ENCODE measurements around the gene GPR143.
"Not testable (repeated sequence)": the region's sequence is repeated elsewhere in the genome, so short reads cannot be mapped to it uniquely, and the experiment has no call there.

GPR143 gene

DNA sequence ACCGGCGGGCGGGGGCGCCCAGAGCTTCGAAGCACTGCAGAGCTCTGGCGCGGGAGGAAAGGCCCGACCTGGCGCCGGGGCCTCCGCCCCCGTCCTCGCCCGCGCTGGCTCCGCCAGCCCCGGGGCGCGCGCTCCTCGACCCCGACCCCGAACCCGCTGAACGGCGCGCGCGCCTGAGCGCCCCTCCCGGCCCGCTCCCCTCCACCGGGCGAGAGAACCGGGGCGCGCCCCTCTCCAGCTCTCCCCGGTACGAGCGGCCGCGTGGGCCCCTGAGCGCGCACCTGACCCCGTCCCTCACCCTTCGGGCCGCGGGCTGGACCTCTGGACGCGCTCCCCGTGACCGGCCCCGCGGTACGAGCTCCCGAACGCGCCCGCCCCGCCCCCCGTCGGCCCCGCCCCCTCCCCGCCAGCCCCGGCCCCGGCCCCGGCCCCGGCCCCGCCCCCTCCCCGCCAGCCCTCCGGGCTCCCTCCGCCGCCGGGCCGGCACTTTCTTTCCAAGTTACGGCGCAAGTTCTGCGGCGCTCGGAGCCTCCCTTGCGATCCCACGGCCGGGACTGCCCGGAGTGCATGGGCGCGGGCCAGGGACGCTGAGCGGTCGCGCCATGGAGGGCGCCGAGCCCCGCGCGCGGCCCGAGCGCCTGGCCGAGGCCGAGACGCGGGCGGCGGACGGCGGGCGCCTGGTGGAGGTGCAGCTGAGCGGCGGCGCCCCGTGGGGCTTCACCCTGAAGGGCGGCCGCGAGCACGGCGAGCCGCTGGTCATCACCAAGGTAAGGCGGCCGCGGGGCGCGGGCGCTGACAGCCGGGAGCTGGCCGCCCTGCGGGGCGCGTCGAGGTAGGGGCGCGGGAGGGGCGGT, 20.5 kb upstream of the GPR143 start, which contains the start of gene SHROOM2:
TSS of gene SHROOM2 (plus strand) at position 486 of the 854 bp plus-strand sequence. CDS start at position 603, 117 bp downstream.
- no peak within 1 kb of the TSS; the same call in 1 of the 2 replicates for H3K4me3 ChIP-seq (ENCODE audit: low read length)

DNA sequence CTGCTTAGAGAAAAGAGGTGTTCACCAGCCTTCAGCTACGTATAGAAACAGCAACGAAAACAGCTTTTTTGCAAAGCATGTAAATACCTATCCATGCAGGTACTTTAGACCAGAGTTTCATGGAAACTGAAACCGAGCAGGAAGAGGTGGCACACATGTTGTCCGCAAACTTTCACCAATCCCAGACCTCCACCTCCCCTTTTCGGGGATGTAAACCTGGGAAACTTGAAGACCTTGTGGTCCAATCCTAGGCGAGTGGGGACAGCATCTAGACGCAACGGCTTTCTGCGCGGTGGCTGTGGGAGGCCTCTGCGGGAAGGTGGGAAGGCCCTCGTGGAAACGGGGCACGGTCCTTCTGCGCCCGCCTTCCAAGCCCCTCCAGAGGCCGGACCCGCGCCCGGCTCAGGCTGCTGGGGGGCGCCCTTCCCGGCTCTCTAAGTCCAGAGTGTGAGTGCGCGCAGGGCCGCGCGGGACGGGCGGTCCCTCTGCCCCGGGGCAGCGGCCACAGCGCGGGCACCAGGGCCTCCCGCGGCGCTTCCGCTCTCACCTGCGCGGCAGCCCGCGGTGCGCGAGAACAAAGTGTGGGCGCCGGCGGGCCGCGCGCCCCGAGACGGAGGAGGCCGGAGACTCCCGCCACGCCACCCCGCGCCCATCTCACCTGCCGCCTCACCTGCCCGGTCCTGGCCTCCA, 19.8 kb upstream of the GPR143 start:
- H3K4me3 ChIP-seq (ENCODE audit: low read length), result no peak overlapping the region
- TF ChIP-seq ZNF274 (IDR thresholded peaks at IDR 0.05; ENCODE audit: low read depth, low read length), result no peak

More for the DNA sequence above, 20.5 kb upstream of the GPR143 start, which contains the start of gene SHROOM2:
- TF ChIP-seq ZNF274 (IDR thresholded peaks at IDR 0.05; ENCODE audit: low read depth, low read length), result no peak

DNA sequence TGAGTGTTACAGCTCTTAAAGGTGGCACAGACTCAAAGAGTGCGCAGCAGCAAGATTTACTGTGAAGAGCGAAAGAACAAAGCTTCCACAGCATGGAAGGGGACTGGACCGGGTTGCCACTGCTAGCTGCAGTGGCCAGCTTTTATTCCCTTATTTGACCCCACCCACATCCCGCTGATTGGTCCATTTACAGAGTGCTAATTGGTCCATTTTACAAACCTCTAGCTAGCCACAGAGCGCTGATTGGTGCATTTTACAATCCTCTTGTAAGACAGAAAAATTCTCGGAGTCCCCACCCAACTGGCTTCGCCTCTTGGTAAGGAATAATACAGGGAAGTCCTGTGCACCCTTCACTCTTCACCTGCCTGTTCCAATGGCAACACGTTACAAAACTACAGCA, 18.7 kb upstream of the GPR143 start:
- no peak overlapping the region for H3K4me3 ChIP-seq (ENCODE audit: low read length)
- TF ChIP-seq ZNF274 (IDR thresholded peaks at IDR 0.05; ENCODE audit: low read depth, low read length), result no peak

DNA sequence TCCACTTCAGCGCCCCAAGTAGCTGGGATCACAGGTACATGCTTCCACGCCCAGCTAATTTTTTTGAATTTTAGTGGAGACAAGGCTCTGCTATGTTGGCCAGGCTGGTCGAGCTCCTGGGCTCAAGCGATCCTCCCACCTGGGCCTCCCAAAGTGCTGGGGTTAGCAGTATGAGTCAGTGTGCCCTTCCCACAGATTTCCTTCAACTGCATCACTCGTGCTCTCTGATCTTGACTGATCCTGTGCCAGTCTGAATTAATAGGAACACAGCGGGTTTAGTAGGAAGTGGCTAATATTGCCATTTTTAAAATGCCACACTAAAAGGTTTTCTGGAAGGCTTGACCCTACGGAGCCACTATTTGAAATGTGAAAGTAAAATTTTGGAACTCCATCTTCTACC, 16.3 kb upstream of the GPR143 start:
- no peak for TF ChIP-seq ZNF274 (IDR thresholded peaks at IDR 0.05; ENCODE audit: low read depth, low read length)
- H3K4me3 ChIP-seq (ENCODE audit: low read length), result no peak overlapping the region

DNA sequence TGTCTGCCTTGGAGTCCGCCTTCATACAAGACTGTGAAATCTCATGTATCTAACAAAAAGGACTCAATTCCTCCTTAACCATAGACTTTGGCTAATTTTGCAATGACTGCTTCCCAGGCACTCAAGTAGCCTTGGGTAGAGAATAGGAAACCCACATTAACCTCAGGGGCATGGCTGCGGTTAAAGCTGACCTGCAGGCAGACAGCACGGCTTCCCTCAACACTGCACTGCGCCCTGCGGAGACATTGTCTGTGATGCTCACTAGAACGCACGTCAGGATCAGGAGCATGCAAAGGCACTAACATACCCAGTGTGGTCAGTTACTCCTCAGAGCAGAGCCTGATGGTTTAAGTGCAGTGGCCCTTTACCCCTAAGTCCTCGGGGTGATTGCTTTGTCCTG, 10.3 kb upstream of the GPR143 start:
- no peak overlapping the region for H3K4me3 ChIP-seq (ENCODE audit: low read length)
- no peak for TF ChIP-seq ZNF274 (IDR thresholded peaks at IDR 0.05; ENCODE audit: low read depth, low read length)

DNA sequence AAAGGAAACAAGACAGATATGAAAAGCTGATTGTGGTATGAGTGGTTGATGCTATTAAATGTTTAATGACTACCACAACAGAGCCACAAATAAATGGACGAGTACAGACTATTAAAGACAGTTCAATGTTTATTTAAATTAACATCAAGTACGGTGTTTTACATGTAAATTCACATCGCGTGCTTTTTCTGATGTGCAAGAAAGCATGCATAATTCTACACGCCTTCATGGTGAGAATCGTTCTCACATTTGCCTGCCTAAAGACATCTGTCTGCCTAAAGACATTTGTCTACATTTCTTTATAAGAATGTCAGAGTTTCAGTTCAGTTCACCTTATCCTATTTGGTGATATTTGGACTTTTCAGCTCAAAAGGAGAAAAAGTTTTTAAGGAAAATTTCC, 7.3 kb upstream of the GPR143 start:
- TF ChIP-seq ZNF274 (IDR thresholded peaks at IDR 0.05; ENCODE audit: low read depth, low read length), result no peak

DNA sequence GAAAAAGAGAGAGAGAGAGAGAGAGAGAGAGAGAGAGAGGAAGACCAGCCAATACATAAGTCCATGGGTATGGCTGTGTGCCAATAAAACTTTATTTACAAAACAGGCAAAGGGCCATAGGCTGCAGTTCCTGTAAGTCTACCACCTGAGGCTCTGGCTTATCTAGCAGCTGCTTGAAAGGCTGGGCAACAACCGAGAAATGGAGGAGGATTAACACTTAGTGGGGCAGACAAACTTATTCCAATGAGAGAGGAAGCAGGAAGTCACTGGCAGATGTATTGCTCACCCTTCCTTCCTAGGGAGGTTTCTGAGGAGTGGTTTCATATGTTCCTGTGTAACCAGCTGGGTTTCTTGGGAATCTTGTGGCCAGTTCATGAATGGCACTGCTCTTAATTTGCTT, 4.7 kb upstream of the GPR143 start:
- TF ChIP-seq ZNF274 (IDR thresholded peaks at IDR 0.05; ENCODE audit: low read depth, low read length), result no peak
- H3K4me3 ChIP-seq (ENCODE audit: low read length), result no peak overlapping the region

More for the DNA sequence above, 7.3 kb upstream of the GPR143 start:
- no peak overlapping the region for H3K4me3 ChIP-seq (ENCODE audit: low read length)

DNA sequence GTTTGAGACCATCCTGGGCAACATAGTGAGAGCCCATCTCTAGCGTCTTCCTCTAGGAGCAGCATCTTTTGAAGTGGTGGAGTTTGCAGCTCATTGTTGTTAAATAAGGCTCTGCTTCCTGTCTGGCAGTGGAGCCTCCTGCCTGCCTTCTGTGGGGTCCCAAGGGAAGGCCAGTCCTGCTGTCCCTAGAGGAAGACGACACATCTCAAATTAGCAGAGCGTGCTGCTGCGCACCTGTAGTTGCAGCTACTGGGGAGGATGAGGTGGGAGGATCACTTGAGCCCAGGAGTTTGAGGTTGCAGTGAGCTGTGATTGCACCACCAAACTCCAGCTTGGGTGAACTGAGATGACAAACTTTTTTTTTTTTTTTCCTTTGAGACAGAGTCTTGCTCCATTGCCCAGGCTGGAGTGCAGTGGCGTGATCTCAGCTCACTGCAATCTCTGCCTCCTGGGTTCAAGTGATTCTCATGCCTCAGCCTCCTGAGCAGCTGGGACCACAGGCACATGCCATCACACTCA, 2.7 kb upstream of the GPR143 start:
- H3K4me3 ChIP-seq (ENCODE audit: low read length), result not testable (repeated sequence)

DNA sequence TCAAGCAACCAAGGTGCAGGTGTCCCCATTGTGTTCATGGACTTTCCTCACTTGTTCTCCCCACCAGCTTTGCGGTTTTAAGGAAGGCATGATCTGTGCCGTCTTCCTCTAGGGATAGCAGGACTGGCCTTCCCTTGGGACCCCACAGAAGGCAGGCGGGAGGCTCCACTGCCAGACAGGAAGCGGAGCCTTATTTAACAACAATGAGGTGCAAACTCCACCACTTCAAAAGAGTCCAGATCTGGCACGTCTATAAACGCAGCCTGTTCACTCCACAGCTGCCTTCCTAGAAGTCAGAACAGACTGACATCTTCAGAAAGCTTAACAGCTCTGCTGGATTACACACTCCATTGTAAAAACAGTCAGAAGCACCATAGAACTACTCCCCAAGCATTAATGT, 1.7 kb upstream of the GPR143 start:
- TF ChIP-seq ZNF274 (IDR thresholded peaks at IDR 0.05; ENCODE audit: low read depth, low read length), result no peak
- H3K4me3 ChIP-seq (ENCODE audit: low read length), result no peak overlapping the region

DNA sequence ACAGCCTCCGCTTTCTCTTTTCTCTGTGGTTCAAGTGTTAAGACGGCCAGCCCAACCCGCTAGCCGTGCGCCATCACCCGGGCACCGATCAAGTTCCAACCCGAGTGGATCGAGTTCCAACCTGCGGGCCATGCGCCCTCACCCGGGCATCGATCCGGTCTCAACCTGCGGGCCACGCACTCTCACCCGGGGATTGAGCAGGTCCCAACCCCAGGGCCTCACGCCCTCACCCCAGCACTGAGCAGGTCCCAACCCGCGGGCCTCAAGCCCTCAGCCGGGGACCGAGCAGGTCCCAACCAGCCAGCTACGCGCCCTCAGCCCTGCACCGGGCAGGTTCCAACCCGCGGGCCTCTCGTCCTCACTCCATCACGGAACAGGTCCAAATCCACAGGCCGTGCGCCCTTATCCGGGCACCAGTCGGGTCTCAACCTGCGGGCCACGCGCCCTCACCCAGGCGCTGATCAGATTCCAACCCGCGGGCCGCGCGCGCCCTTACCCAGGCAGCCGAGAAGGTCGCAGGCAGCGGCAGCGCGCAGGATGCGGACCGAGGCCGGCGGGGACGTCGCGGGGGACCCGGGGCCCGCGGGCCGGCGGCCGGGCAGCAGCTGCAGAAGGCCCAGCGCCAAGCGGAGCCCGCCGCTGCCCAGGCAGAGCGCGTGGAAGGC, 443 bp downstream of the GPR143 start:
- H3K4me3 ChIP-seq (ENCODE audit: low read length), result no peak overlapping the region
- TF ChIP-seq ZNF274 (IDR thresholded peaks at IDR 0.05; ENCODE audit: low read depth, low read length), result no peak

DNA sequence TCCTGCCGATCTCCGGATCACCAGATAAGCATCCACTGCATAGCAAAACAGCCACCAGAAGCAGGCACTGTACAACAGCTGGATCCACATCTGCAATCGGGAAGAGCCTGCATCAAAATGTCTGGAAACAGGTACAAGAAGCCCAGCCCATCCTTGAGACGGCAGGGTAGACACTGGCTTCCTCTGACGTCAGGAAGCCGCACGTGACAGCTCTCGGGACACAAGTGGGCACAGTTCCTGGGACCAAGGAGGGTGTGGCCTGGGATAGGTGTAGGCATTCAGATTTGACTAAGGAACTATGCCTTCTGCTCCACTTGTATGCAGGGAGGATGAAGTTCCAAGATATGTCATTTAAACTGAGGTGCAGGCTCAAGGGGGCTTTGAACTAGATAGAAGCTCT, 6.3 kb downstream of the GPR143 start:
- TF ChIP-seq ZNF274 (IDR thresholded peaks at IDR 0.05; ENCODE audit: low read depth, low read length), result no peak
- H3K4me3 ChIP-seq (ENCODE audit: low read length), result no peak overlapping the region

DNA sequence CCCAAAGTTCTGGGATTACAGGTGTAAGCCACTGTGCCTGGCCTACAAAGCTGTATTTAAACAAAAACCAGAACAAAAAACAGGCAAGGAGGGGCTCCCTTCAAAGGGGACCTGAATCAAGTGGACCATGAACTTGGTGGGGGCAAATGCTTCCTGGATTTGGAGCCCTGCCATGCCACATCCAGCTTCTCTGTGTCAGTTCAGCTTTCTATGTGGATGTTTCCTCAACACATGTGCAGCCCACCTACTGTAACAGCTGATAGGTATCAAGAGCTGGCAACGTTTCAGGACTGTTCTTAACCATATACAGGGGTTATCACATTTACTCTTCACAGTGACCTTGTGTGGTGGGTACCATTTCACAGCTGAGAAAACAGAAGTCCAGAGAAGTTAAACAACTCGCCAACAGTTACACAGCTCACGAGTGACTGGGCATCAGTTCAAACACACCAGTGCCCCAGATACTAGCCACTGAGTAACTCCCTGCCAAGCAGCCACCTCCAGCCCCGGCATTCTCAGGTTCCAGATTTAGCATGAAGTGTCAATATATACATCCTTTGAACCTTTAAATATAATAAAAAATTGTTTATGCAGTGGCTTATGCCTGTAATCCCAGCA, 7.5 kb downstream of the GPR143 start:
- H3K4me3 ChIP-seq (ENCODE audit: low read length), result no peak overlapping the region
- TF ChIP-seq ZNF274 (IDR thresholded peaks at IDR 0.05; ENCODE audit: low read depth, low read length), result no peak

DNA sequence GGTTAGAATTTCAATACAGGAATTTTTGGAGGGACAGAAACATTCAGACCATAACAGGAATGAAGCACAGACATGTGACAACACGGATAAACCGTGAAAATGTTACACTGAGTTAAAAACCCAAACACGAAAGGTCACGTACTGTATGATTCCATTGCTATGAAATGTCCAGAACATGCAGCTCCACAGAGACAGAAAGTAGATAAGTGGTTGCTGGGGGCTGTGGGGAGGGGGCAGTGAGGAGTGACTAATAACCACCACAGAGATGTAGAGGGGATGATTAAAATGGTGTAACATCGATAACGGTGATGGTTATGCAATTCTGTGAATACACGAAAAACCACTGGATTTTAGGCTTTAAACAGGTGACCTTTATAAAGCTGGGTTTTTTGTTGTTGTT, 8.3 kb downstream of the GPR143 start:
- TF ChIP-seq ZNF274 (IDR thresholded peaks at IDR 0.05; ENCODE audit: low read depth, low read length), result no peak
- H3K4me3 ChIP-seq (ENCODE audit: low read length), result no peak overlapping the region

DNA sequence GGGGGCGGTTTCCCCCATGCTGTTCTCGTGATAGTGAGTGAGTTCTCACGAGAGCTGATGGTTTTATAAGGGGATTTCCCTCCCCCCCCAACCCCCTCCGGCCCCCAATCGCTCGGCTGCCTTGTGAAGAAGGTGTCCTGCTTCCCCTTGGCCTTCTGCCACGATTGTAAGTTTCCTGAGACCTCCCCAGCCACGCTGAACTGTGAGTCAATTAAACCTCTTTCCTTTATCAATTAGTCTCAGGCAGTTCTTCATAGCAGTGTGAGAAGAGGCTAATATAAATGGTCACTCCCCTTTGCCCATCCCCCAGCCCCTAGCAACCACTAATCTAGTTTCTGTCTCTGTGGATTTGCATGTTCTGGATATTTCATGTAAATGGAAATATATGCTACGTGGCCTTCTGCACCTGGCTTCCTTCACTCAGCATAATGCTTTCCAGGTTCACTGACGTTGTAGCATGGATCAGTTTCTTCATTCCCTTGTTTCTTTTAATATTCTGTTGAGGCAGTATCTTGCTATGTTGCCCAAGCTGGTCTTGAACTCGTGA, 16.4 kb downstream of the GPR143 start:
- H3K4me3 ChIP-seq (ENCODE audit: low read length), result no peak overlapping the region
- TF ChIP-seq ZNF274 (IDR thresholded peaks at IDR 0.05; ENCODE audit: low read depth, low read length), result no peak

Measured in GM08714 (cell line).